ENCODE data around the gene PDE6B. TPM values are rescaled to one million over a fixed set of nuclear protein-coding genes. Genes with fewer than 3 reads are reported as not detected.

The PDE6B gene
- total RNA-seq (ENCODE audit: low replicate concordance), result 6.7 and 12.2 TPM in 2 replicates
- long read RNA-seq, partial matches to known transcripts, result 2 of 5 reads
- long read RNA-seq, other reads (novel, unspliced or antisense), result 3 of 5 reads

GRCh38 chr4:624705-625590 lies at the start of gene PDE6B:
Gene PDE6B (plus strand): TSS chr4:625573. CDS start chr4:625627, 54 bp downstream.
- no peak for DNase-seq (ENCODE audit: extremely low spot score, unreplicated experiment)
- Mint-ChIP-seq H3K27me3 (peaks cover 14% of the 10 kb centered on the region), H3K27ac (no peak within 1 kb of the TSS), H3K36me3 (no peaks in the 10 kb centered on the region), H3K4me1 (ENCODE audit: unreplicated experiment) (peaks cover 4% of the 10 kb centered on the region), H3K4me3 (no peak within 1 kb of the TSS), H3K9me3 (no peaks in the 10 kb centered on the region)
- TF ChIP-seq CTCF (conservative IDR thresholded peaks at IDR 0.05), result no peak

GRCh38 chr4:576245-576821 lies 49.0 kb upstream of the PDE6B start, which contains the start of gene TMEM271:
Gene TMEM271 (minus strand): TSS chr4:576295. CDS start chr4:576062, 233 bp downstream.
- Mint-ChIP-seq H3K36me3 (no peaks in the 10 kb centered on the region), H3K4me1 (ENCODE audit: unreplicated experiment) (peaks cover 10% of the 10 kb centered on the region), H3K27ac (no peak within 1 kb of the TSS), H3K9me3 (no peaks in the 10 kb centered on the region), H3K4me3 (peak within 1 kb of the TSS; percentile 82), H3K27me3 (peaks cover 76% of the 10 kb centered on the region)
- no peak for TF ChIP-seq CTCF (conservative IDR thresholded peaks at IDR 0.05)
- DNase-seq (ENCODE audit: extremely low spot score, unreplicated experiment), result no peak

- DNase-seq (ENCODE audit: extremely low spot score, unreplicated experiment), result no peak
- Mint-ChIP-seq H3K4me1 (ENCODE audit: unreplicated experiment) (peaks cover 10% of the 10 kb centered on the region), H3K4me3 (peak overlapping the region; percentile 82), H3K9me3 (no peaks in the 10 kb centered on the region), H3K27ac (no peak overlapping the region), H3K27me3 (peaks cover 76% of the 10 kb centered on the region), H3K36me3 (no peaks in the 10 kb centered on the region)
- no peak for TF ChIP-seq CTCF (conservative IDR thresholded peaks at IDR 0.05)
Observed at GRCh38 chr4:576991-577498, 48.3 kb upstream of the PDE6B start.

GRCh38 chr4:577499-578450 lies 47.6 kb upstream of the PDE6B start:
- Mint-ChIP-seq H3K4me1 (ENCODE audit: unreplicated experiment) (peaks cover 10% of the 10 kb centered on the region), H3K4me3 (peak overlapping the region; percentile 82), H3K27me3 (peaks cover 73% of the 10 kb centered on the region), H3K9me3 (no peaks in the 10 kb centered on the region), H3K36me3 (no peaks in the 10 kb centered on the region), H3K27ac (peak overlapping the region; percentile 21)
- no peak for TF ChIP-seq CTCF (conservative IDR thresholded peaks at IDR 0.05)
- no peak for DNase-seq (ENCODE audit: extremely low spot score, unreplicated experiment)

All from type B pancreatic cell (in vitro differentiated cells).